Caki2 (cell line): ENCODE data around the gene GGT7. TPM values are rescaled to one million over a fixed set of nuclear protein-coding genes. Genes with fewer than 3 reads are reported as not detected.

Experiments
- DNase-seq: peaks from one replicate; pipeline ENCODE4 v3.0.0-alpha.2; 2015; ENCODE audit warnings: low read depth
- in situ Hi-C: cut with HindIII; loops from 2 replicates; pipeline ENCODE4 v1.10.0; 2016; ENCODE audit warnings: low sequenced_read_pairs, low pct_unique_long_range_greater_than_20kb, mixed read lengths
- total RNA-seq: library from RNA; depleted of rRNA; stranded (reverse); fragments of >200 nt; shearing (Covaris generic); gene quantifications from 2 replicates; pipeline ENCODE4 v1.2.3, GENCODE V29; 2014; ENCODE audit warnings: low replicate concordance

The GGT7 gene
- total RNA-seq, 1 experiment from 2014 or later: 9.6 TPM

GRCh38 chr20:34859826-34860545 is 12.7 kb downstream of the GGT7 start:
- DNase-seq: no peak
- in situ Hi-C loops: no loop called here

- DNase-seq: no peak
- in situ Hi-C loops: no loop called here
Observed at GRCh38 chr20:34859367-34859766, 13.3 kb downstream of the GGT7 start.

GRCh38 chr20:34852298-34852697 is 20.4 kb downstream of the GGT7 start:
- in situ Hi-C loops: no loop called here

GRCh38 chr20:34850969-34851368 is 21.7 kb downstream of the GGT7 start:
- DNase-seq: no peak
- in situ Hi-C loops: no loop called here

More at GRCh38 chr20:34852298-34852697, 20.4 kb downstream of the GGT7 start:
- no peak for DNase-seq

- in situ Hi-C loops: loop anchor here (25.0 kb wide), 1 partner anchor 338 kb away; no protein-coding TSS in a partner anchor
Observed at GRCh38 chr20:34849778-34850177, 22.9 kb downstream of the GGT7 start.

GRCh38 chr20:34848597-34848996 is 24.1 kb downstream of the GGT7 start:
- no peak for DNase-seq
- in situ Hi-C loops: loop anchor here (25.0 kb wide), 1 partner anchor 339 kb away; no protein-coding TSS in a partner anchor

More at GRCh38 chr20:34849778-34850177, 22.9 kb downstream of the GGT7 start:
- no peak for DNase-seq

- DNase-seq: no peak
- in situ Hi-C loops: loop anchor here (25.0 kb wide), 1 partner anchor 344 kb away; no protein-coding TSS in a partner anchor
Observed at GRCh38 chr20:34843421-34843820, 29.2 kb downstream of the GGT7 start.

- no peak for DNase-seq
- in situ Hi-C loops: loop anchor here (25.0 kb wide), 1 partner anchor 345 kb away; no protein-coding TSS in a partner anchor
Observed at GRCh38 chr20:34842143-34842542, 30.5 kb downstream of the GGT7 start.

- in situ Hi-C loops: loop anchor here (25.0 kb wide), 1 partner anchor 353 kb away; no protein-coding TSS in a partner anchor
- peak; percentile 48 for DNase-seq
Observed at GRCh38 chr20:34834459-34834893, 38.2 kb downstream of the GGT7 start.

GRCh38 chr20:34831936-34832335 is 40.7 kb downstream of the GGT7 start:
- in situ Hi-C loops: loop anchor here (25.0 kb wide), 1 partner anchor 355 kb away; no protein-coding TSS in a partner anchor
- no peak for DNase-seq

- no peak for DNase-seq
- in situ Hi-C loops: loop anchor here (25.0 kb wide), 1 partner anchor 358 kb away; no protein-coding TSS in a partner anchor
Observed at GRCh38 chr20:34829191-34829590, 43.5 kb downstream of the GGT7 start.

- peak; percentile 64 for DNase-seq
- in situ Hi-C loops: loop anchor here (25.0 kb wide), 1 partner anchor 362 kb away; no protein-coding TSS in a partner anchor
Observed at GRCh38 chr20:34825530-34826362, 46.9 kb downstream of the GGT7 start, which contains the start of gene NCOA6. Gene NCOA6 (minus strand): TSS chr20:34825651. CDS start chr20:34782355, 43,296 bp downstream.

- peak; percentile 46 for DNase-seq
- in situ Hi-C loops: loop anchor here (25.0 kb wide), 1 partner anchor 362 kb away; no protein-coding TSS in a partner anchor
Observed at GRCh38 chr20:34824806-34825529, 47.7 kb downstream of the GGT7 start.

- in situ Hi-C loops: no loop called here
- DNase-seq: peak; percentile 84
Observed at GRCh38 chr20:34824452-34824805, 48.2 kb downstream of the GGT7 start.

- DNase-seq: no peak
- in situ Hi-C loops: no loop called here
Observed at GRCh38 chr20:34824026-34824425, 48.6 kb downstream of the GGT7 start.

- in situ Hi-C loops: no loop called here
- no peak for DNase-seq
Observed at GRCh38 chr20:34820805-34821578, 51.7 kb downstream of the GGT7 start.

- no peak for DNase-seq
- in situ Hi-C loops: no loop called here
Observed at GRCh38 chr20:34817801-34818200, 54.9 kb downstream of the GGT7 start.
